Spinal cord (tissue), 10 donors: ENCODE measurements around the gene PTH2R. TPM values are rescaled to one million over a fixed set of nuclear protein-coding genes. Genes with fewer than 3 reads are reported as not detected.
"Not testable (repeated sequence)": the region's sequence is repeated elsewhere in the genome, so short reads cannot be mapped to it uniquely, and the experiment has no call there.

Experiments used
- DNase-seq, 6 donors: peaks; one replicate each; pipeline versions ENCODE4 v3.0.0 to v3.0.0-alpha.2; 2013 to 2015; ENCODE audit warnings: low spot score in 6 of 6, low read depth in 4 of 6
- H3K27ac ChIP-seq: one replicate; pipeline ENCODE4 v1.5.1; 2013; ENCODE audit warnings: low read depth, low read length, control low read depth
- H3K27me3 ChIP-seq: one replicate; pipeline ENCODE4 v1.6.1; 2013; ENCODE audit warnings: low read length; ENCODE audit not compliant: control insufficient read depth, insufficient read depth
- H3K36me3 ChIP-seq: one replicate; pipeline ENCODE4 v1.6.1; 2013; ENCODE audit warnings: low read length; ENCODE audit not compliant: control insufficient read depth, insufficient read depth
- H3K4me1 ChIP-seq: one replicate; pipeline ENCODE4 v1.6.1; 2013; ENCODE audit warnings: low read length; ENCODE audit not compliant: control insufficient read depth, insufficient read depth
- H3K4me3 ChIP-seq: one replicate; pipeline ENCODE4 v1.5.1; 2013; ENCODE audit warnings: low read depth, low read length, control low read depth
- H3K9me3 ChIP-seq: one replicate; pipeline ENCODE4 v1.6.1; 2013; ENCODE audit warnings: low read length; ENCODE audit not compliant: control insufficient read depth, insufficient read depth
- WGBS: methylation state at CpG from one replicate; pipeline ENCODE4 v1.1.5; 2013; ENCODE audit warnings: missing lambda C conversion rate; ENCODE audit not compliant: insufficient coverage; 5-methylcytosine and 5-hydroxymethylcytosine counted together
- polyA plus RNA-seq, 2 donors: library from polyadenylated mRNA; unstranded; fragments of 120-200 nt; gene quantifications; one replicate each; pipeline ENCODE4 v1.2.1, GENCODE V29; 2013; ENCODE audit not compliant: insufficient read length in 2 of 2
- total RNA-seq, 2 donors: library from RNA; depleted of rRNA in 1 of 2; stranded (reverse); fragments of 120-200 nt in 1 of 2; fragments of >200 nt in 1 of 2; gene quantifications; one replicate each; pipeline versions ENCODE4 v1.2.3 to v1.2.4, GENCODE V29; 2013 to 2014
- donor health status: healthy.

PTH2R gene
- total and polyA plus RNA-seq, 4 donors: 0.77 to 1.2 (median 1.00) TPM

DNA sequence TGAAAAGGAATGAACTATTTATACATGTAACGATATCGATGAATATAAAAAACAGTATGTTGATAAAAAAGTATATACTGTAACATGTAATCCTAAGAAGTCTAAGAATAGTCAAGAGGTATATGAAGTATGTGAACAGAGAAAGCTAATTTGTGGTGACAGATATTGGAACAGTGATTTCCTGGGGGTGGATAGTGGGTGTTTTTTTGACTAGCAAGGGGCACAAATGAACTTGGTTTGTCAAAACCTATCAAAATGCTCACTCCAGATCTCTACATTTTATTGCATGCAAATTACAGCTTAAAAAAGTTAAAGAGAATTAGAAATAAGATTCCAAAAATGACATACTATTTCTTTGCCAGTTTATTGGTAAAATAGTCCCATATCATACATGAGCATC, 35.4 kb downstream of the PTH2R start:
- no peak overlapping the region for H3K4me3 ChIP-seq

DNA sequence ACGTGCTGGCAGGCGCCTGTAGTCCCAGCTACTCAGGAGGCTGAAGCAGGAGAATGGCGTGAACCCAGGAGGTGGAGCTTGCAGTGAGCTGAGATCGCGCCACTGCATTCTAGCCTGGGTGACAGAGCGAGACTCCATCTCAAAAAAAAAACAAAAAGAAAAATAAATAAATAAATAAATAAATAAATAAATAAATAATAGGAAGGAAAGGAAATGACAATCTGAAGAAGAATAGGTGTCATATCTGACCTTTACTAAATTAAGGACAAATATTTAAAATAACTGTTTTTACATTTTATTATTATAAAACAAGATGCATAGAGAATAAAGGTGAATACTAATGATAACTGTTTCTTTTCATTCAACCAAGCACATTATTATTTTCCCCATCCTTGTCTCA, 40.9 kb downstream of the PTH2R start:
- DNase-seq, H3K4me3 ChIP-seq, H3K9me3 ChIP-seq, H3K4me1 ChIP-seq, H3K27ac ChIP-seq, H3K27me3 ChIP-seq, H3K36me3 ChIP-seq: not testable (repeated sequence)
- no CpG with 5 or more reads among the region's 6 CpGs for WGBS

More for the DNA sequence above, 35.4 kb downstream of the PTH2R start:
- Histone ChIP-seq H3K27ac (no peak overlapping the region), H3K36me3 (no peaks in the 10 kb centered on the region), H3K4me1 (no peaks in the 10 kb centered on the region), H3K27me3 (no peaks in the 10 kb centered on the region), H3K9me3 (no peaks in the 10 kb centered on the region)
- no CpG with 5 or more reads among the region's 2 CpGs for WGBS
- DNase-seq: no peak

DNA sequence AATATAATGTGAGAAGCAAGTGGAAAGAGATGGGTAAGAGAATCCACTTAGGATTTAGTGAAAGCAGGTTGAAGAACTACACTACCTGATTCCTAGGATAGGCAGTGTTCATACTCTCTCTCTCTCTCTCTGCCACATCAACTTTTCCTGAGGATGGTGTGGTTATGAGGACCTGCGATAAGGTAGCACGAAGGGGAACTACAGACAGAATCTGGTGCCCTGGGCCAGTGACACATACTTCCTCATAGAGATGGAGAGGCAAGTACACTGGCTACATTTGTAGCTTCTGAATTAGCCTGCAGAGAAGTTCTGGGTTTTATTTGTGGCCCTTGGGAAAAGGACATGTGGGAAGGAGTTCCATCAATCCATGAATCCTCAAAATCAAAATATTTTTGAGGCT, 44.5 kb downstream of the PTH2R start:
- no peak overlapping the region for H3K27ac ChIP-seq
- no peaks in the 10 kb centered on the region for H3K36me3 ChIP-seq
- WGBS: 81% methylated on average over 2 of the region's 2 CpGs
- no peaks in the 10 kb centered on the region for H3K4me1 ChIP-seq
- H3K27me3 ChIP-seq: no peaks in the 10 kb centered on the region
- no peaks in the 10 kb centered on the region for H3K9me3 ChIP-seq
- no peak for DNase-seq
- H3K4me3 ChIP-seq: no peak overlapping the region

- Histone ChIP-seq H3K27ac (no peak overlapping the region), H3K36me3 (no peaks in the 10 kb centered on the region), H3K4me1 (no peaks in the 10 kb centered on the region), H3K4me3 (no peak overlapping the region), H3K27me3 (no peaks in the 10 kb centered on the region), H3K9me3 (no peaks in the 10 kb centered on the region)
- DNase-seq: no peak
These were observed 48.3 kb downstream of the PTH2R start for GRCh38 chr2:208454861-208455260.

DNA sequence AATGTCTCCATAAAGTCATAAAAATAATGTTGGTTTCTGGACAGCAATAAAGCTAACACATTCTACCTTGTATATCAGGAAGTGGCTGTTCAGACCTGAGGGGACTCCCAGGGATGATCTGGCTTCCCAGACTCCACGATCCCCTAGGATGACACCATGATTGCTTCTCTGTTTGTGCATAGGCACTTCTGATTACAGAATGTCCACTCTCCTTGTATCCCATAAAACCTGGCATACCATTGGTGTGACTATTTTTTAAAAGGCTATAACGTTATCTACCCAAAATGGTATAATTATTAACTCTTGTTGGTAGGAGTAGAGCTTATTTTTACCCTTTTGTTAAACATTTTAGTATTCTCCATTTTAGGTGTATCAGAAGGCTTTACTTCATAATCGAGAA, 57.1 kb downstream of the PTH2R start:
- H3K36me3 ChIP-seq: no peaks in the 10 kb centered on the region
- no peaks in the 10 kb centered on the region for H3K27me3 ChIP-seq
- WGBS: no CpG with 5 or more reads among the region's 3 CpGs
- no peak overlapping the region for H3K4me3 ChIP-seq
- H3K9me3 ChIP-seq: no peaks in the 10 kb centered on the region
- no peaks in the 10 kb centered on the region for H3K4me1 ChIP-seq
- H3K27ac ChIP-seq: no peak overlapping the region
- no peak for DNase-seq

DNA sequence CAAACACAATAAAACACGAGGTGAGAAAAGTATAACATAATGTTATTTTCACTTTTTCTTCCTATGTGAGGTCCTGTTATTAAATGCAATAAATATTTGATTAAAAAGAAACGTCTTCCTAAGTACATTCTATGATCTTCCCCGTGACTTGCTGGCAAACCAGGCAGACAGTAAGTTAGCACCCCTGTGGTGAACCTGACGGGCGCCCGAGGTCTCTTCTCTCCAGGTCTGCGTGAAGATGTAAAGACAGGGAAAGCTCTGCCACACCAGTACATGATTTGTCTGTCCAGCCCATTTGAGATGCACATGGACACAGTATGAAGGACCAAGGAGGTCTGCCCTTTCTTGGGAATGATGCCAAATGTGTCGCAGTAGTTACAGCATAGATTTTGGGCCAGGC, 57.6 kb downstream of the PTH2R start:
- Histone ChIP-seq H3K36me3 (no peaks in the 10 kb centered on the region), H3K27me3 (no peaks in the 10 kb centered on the region), H3K9me3 (no peaks in the 10 kb centered on the region), H3K4me1 (no peaks in the 10 kb centered on the region), H3K27ac (no peak overlapping the region), H3K4me3 (no peak overlapping the region)
- 80% methylated on average over 5 of the region's 8 CpGs for WGBS
- no peak for DNase-seq

GRCh38 chr2:208466151-208466919, 59.7 kb downstream of the PTH2R start:
- 73% methylated on average over 2 of the region's 6 CpGs for WGBS
- DNase-seq: peak in 2 of 6 donors; percentile 54 to 60
- H3K27ac ChIP-seq: no peak overlapping the region
- no peak overlapping the region for H3K4me3 ChIP-seq
- no peaks in the 10 kb centered on the region for H3K27me3 ChIP-seq
- H3K9me3 ChIP-seq: no peaks in the 10 kb centered on the region
- no peaks in the 10 kb centered on the region for H3K36me3 ChIP-seq
- no peaks in the 10 kb centered on the region for H3K4me1 ChIP-seq

DNA sequence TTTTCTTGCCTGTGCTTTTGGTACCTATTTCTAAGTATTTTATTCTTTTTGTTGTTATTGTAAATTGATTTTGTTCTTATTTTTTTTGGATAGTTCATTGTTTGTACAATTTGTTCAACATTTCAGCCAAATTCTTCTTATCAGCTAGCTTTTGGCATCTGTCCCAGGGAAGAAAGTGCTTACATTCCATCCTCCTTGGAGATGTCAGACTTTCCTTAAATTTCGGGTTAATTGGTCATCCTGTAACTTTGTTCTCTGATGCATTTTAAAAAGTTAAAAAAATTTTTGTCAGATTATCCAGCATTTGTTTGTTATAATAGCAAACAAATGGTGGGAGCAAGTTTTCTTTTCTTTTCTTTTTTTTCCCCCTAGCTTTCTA, 60.3 kb downstream of the PTH2R start:
- peak in 1 of 6 donors; percentile 23 for DNase-seq
- WGBS: no CpG with 5 or more reads among the region's 1 CpG
- H3K9me3 ChIP-seq: no peaks in the 10 kb centered on the region

DNA sequence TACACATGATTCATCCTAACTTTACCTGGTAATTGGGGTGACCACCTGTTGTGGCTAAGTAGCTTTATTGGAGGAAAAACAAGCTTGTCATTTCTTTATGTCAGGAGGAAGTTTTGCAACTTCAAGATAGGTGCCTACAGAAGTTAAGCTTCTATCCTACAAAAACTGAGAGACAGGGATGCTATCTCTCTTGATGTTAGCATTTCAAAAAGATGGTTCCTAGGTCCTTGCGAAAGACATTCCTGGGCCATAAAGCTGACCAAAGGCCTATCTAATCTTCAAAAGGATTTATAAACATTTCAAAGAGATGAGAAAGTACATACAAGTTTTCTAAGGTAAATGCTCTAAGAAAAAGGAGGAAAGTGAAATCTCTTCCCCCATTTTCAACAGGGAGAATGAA, 61.0 kb downstream of the PTH2R start:
- Histone ChIP-seq H3K4me3 (no peak overlapping the region), H3K27ac (no peak overlapping the region), H3K36me3 (no peaks in the 10 kb centered on the region), H3K27me3 (no peaks in the 10 kb centered on the region), H3K4me1 (no peaks in the 10 kb centered on the region), H3K9me3 (no peaks in the 10 kb centered on the region)
- DNase-seq: no peak
- no CpG with 5 or more reads among the region's 1 CpG for WGBS

More for the DNA sequence above, 60.3 kb downstream of the PTH2R start:
- no peaks in the 10 kb centered on the region for H3K27me3 ChIP-seq
- no peak overlapping the region for H3K27ac ChIP-seq
- H3K4me1 ChIP-seq: no peaks in the 10 kb centered on the region
- H3K4me3 ChIP-seq: no peak overlapping the region
- H3K36me3 ChIP-seq: no peaks in the 10 kb centered on the region

GRCh38 chr2:208477741-208478140, 71.1 kb downstream of the PTH2R start:
- H3K36me3 ChIP-seq: no peaks in the 10 kb centered on the region
- H3K27me3 ChIP-seq: no peaks in the 10 kb centered on the region
- DNase-seq: no peak
- no peaks in the 10 kb centered on the region for H3K4me1 ChIP-seq
- no peak overlapping the region for H3K4me3 ChIP-seq
- H3K9me3 ChIP-seq: peaks cover 2% of the 10 kb centered on the region
- no peak overlapping the region for H3K27ac ChIP-seq
